NCI-H524 treated with DMSO at 0.1 percent for 48 hours (cell line): Measurements from ENCODE around the gene RTF1.

Experiments
- DNase-seq: peaks from one replicate; lab custom pipeline; 2025; lab: John Stamatoyannopoulos, UW

RTF1 gene

DNA sequence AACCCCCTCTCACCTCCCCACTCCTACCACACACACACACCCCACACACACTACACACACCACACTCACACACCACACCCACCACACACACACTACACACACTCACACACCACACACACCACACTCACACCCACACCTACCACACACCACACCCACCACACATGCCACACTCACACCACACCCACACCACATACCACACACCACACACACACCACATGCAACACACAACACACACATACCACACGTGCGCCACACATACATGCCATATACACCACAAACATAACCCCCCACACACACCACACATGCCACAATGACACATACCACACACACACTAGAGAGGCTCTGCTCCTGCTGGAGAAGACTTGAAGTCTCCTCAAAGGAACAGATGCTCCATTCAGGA, 70.9 kb downstream of the RTF1 start:
- no peak for DNase-seq

DNA sequence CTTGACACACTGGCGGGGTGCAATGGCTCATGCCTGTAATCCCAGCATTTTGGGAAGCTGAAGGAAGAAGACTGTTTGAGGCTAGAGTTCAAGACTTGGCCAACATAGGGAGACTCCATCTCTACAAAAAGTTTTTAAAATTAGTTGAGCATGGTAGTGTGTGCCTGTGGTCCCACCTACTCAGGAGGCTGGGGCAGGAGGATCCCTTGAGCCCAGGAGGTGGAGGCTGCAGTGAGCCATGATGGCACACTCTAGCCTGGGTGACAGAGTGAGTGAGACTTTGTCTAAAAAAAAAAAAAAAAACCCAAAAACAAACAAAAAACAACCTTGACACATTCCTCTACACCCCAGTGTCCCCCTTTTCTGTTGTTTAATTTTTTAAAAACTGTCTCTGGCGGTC, 72.7 kb downstream of the RTF1 start:
- no peak for DNase-seq

DNA sequence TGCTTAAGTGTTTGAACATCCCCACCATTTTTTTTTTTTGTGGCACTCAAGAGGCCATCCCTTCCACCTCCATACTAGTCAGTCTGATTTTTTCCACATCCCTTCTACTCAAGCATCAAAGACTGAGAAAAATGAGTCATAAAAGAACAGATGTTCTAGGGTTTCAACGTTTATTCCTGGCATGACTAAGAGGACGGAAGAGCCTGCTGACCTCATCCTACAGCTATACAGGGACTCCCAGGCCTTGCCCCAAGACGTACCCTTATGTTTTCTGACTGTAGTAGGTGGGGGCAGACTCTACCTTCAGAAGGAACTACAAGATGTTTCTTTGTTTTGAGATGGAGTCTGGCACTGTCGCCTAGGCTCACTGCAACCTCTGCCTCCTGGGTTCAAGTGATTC, 73.5 kb downstream of the RTF1 start:
- DNase-seq, result peak; percentile 13

DNA sequence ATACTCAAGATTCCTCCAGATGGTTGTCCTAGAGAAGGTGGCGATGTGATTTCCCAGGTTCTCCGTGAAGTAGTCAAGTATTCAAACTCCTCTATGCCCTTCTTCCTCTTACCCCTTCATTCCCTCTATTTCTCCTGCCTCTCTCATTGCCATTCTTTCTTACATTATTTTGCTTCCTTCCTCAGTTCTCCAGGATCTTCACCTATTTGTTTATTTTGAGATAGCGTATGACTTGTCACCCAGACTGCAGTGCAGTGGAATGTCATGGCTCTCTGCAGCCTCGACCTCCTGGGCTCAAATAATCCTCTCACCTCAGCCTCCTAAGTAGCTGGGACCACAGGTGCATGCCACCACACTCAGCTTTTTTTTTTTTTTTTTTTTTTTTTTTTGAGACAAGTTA, 75.0 kb downstream of the RTF1 start:
- no peak for DNase-seq

DNA sequence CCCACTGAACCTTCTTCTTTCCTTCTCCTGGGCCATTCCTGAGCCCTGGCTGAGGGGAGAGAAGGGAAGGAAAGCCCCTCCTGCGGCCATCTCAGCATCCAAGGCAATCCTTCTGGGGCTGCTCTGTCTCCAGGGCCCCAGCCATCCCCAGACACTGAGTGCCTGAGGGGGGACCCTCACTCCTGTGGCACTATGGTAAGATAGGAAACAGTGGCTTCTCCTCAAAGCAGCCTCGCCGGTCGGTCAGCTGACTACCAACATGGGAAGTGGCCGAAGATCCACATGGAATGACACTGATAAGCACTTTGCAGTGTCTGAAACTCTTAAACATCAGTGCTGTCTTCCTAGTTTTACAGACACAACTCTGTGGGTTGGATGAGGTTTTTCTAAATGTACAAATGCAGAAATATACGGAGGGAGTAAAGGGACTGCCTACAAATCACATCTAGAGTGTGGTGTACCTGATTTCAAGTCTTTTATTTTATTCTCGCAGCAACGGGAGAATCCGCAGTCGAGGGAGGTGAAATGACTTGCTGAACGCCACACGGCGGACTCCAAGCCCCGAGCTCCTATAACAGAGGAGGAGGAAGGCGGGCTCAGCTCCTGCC, 75.8 kb downstream of the RTF1 start:
- DNase-seq, result peak; percentile 12

DNA sequence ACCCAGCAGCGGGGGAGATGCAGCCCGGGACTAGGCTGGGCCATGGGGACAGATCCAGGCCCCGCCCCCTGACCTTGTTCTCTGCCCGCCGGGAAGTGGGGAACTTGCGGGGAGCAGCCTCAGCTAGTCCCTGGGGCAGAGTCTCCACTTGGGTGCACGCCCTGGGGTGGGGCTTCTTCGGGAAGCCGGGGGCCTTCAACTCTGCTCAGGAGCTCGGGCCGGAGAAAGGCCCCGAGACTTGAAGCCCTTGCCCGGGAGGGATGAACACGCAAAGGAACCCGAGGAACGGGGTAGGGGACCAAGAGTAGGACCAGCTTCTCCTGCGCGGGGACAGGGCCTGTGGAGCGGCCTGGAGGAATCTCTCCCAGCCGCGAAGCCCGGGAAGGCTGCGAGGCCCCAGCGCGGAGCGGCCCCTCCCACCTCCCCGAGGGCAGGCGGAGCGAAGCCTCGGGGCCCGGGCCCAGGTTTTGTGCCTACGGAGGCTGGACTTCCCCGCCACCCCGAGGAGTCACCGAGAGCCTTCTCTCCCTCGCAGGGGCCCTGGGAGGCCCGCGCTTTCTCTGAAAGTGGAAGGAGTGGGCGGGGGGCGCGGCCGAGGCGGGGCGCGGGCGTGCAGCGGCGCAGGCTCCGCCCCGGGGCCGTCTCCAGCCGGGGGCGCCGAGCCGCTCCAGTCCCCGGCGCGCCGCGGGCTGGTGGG, 76.5 kb downstream of the RTF1 start, which contains the start of gene ITPKA:
ITPKA (plus strand) TSS at position 670 of the 697 bp plus-strand sequence. CDS start 54 bp downstream, outside the sequence.
- DNase-seq, result peak; percentile 5

DNA sequence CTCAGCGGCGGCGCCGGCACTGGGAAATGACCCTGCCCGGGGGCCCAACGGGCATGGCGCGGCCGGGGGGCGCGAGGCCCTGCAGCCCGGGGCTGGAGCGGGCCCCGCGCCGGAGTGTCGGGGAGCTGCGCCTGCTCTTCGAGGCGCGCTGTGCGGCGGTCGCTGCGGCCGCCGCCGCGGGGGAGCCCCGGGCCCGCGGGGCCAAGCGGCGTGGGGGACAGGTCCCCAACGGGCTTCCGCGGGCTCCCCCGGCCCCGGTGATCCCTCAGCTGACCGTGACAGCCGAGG, 77.0 kb downstream of the RTF1 start:
- DNase-seq, result no peak

DNA sequence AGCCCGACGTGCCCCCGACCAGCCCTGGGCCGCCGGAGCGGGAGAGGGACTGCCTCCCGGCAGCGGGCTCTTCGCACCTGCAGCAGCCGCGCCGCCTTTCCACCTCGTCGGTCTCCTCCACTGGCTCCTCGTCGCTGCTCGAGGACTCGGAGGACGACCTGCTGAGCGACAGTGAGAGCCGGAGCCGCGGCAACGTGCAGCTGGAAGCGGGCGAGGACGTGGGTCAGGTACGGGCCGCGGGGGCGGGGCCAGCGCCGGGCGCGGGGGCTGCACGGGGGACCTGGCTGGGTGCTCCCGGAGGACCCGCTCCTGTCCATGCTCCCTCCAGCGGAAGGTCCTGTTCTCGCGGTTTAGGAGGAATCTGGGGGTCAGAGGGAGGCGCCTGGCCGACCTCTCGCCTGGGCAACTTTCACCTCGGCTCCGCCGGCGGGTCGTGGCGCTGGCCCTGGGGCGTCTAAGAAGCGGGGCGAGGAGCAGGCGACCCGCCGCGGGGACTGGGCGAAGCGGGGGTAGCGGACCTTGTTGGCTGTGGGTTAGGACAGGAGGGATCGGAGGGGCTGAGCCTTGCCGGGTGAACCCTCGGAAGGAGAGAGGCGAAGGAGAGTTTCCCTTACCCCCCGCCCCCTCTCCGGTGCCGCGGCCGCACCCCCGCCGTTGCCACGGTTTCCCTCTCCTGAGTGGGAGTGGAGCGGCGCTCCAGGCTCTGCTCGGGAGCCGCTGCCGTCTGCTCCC, 77.5 kb downstream of the RTF1 start:
- DNase-seq, result no peak

DNA sequence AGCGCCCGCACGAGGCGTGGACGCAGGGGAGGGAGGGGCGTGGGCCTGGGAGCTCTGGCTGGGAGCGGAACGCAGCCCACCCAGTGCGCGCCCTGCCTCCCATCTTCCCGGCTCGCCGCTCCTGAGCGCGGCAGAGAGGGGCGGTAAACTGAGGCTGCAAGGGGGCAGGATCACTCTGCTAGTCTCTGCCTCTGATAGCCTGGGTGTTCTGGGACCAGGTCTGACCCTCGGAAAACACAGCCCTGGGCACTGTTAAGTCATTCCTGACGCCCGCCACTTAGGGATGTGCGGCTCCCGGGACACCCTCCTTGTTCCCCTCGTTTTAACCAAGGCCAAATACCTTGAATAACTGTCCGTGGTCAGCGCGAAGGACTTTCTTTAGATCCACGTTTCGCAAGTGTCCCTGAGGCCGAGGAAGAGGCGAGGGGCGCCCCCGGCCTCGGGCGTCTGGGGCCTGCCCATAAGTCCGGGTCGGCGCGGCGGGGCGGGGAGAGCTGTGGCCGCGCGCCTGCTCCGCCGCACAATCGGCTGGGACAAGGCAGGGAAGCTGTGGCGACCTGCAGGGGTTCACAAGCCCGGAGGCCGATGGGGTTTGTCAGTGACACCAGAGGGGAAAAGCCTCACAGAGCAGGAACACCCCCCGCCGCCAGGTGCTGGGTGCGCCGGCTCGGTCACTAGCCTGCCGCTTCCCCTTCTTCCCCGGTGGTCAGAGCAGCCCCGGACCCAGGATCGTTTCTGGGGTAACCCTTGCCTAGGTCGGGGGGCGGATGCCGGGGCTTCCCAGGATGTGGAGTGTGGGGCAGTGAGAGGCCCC, 78.2 kb downstream of the RTF1 start:
- DNase-seq, result no peak

DNA sequence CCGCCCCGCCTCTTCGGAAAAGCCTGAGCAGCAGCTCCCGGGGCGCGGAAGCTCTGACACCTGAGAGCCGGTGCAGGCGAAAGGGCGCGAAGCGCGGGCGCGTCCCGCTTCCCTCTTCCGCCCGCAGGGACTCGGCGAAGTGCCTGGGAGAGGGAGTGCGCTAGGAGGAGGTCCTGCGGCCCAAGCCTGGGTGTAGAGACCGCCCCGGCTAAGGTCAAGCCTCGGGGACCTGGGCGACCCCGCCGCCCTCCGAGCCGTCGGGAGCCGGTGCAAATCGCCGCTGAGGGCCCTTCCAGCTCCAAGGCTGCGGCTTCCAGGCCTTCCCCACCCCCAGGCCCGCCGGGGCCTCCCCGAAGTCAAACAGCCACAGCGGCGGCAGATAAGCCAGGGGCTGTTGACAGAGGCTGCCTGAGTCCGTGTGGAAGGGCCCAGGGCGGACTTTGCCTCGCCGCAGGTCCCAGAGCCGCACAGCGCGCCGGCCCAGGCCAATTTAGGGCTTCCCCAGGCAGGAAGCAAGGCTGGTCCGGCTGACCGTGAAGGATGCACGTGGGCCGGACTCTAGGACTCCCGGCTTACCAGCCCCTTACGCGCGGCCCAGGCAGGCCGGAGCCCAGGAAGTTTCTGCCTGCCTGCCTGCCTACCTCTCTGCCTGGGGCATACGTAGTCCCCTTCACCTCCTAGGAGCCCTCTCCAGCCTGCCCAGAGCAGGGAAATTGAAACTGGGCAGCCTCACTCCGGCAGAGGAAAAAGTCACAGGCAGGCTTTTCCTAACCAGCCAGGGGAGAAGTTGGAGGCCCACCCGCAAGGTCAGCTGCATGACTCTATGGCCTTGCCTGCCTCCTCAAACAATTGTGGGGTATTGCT, 79.1 kb downstream of the RTF1 start:
- no peak for DNase-seq

DNA sequence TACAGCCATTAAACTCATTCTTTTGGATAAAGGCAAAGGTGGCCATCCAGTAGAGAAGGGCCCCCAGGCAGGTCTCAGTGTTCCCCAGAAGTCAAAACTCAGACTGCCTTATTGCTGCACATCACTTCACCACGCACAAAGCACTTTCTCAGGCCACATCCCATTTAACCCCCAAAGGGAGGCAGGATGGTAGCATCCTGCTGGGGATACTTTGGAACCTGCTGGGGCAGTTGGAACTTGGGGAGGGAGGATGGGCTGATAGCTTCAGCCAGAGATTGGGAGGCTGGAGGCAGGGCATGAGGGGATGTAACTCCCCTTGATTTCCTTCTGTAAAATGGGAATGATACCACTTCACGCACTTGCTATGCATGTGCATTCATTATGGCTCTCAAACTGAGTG, 81.8 kb downstream of the RTF1 start:
- DNase-seq, result no peak

DNA sequence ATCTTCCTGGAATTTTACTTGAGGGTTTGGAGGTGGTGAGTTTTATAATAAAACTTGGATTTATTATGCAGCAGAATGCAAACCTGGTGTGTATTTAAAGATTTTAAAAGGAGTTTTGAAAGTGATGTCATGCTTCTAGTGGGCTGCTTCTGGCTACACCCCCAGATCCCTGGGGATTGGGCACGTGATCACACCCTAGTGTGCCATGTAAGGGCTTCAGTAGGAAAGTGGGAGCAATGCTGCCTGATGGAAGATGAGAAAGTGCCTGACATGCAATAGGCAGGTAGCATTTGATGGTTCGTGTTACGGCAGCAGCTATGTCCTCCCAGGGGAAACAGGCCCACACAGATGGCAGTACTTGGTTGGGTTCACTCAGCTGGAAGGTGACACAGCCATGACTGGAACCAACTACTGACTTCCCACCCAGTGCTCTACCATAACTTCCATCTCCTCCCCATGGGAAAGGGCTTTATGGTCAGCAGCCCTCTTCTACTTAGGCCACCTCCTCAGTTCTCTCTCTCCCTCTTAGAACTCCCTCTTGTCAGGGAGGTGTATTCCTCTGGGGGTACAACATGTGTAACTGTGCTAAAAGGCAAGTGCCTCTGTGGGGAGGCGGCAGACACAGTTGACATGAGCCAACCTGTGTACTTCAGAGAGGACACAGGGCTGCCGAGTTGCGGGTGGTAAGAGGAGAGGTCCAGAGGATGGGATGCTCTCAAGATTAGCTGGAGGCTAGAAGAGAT, 82.4 kb downstream of the RTF1 start:
- no peak for DNase-seq

DNA sequence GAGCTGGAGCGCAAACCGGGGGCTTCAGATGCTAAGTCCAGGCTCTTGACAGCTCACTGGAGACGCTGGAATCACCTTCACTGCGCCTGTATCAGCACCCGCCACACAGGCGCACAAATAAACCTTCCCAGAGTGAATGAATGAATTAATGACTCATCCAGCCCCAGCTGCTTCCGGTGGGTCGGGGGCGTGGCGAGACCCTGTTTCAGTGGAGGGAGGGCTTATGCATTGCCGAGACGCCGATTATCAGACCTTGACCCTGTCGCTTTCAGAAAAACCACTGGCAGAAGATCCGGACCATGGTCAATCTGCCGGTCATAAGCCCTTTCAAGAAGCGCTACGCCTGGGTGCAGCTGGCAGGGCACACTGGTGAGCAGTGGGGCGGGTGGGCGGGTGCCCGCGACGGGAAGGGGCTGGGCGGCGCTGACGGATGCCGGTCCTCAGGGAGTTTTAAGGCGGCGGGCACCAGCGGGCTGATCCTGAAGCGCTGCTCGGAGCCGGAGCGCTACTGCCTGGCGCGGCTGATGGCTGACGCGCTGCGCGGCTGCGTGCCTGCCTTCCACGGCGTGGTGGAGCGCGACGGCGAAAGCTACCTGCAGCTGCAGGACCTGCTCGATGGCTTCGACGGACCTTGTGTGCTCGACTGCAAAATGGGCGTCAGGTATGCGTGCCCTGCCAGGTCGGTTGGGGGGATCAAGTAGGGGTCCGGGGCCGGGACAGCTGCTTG, 84.5 kb downstream of the RTF1 start:
- peak; percentile 5 for DNase-seq

DNA sequence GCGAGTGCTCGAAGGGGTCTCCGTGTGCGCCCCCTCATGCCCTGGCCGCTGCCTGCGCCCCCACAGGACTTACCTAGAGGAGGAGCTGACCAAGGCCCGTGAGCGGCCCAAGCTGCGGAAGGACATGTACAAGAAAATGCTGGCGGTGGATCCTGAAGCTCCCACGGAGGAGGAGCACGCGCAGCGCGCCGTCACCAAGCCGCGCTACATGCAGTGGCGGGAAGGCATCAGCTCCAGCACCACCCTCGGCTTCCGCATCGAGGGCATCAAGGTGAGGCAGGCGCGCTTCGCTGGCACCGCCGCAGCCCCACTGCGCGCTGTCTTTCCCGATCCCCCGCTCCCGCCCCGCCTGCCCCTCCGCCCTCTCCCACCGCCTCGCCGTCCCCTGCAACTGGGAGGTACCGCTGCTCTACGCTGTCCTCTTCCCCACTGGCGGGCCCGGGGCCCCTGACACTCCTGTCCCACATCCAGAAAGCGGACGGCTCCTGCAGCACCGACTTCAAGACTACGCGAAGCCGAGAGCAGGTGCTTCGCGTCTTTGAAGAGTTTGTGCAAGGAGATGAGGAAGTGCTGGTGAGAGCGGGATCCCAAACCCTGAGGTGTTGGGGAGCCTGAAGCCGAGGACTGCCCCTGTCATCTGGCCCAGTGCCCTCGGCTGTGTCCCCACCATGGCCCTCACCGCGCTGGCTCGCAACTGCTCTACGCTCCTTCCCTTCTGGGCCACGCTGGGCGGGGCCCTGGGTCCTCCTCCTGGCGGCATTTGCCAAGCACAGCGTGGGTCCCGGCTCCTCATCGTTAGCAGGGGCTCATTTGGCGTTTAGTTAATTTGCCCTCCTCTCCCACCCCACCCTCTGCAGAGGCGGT, 85.3 kb downstream of the RTF1 start:
- no peak for DNase-seq

DNA sequence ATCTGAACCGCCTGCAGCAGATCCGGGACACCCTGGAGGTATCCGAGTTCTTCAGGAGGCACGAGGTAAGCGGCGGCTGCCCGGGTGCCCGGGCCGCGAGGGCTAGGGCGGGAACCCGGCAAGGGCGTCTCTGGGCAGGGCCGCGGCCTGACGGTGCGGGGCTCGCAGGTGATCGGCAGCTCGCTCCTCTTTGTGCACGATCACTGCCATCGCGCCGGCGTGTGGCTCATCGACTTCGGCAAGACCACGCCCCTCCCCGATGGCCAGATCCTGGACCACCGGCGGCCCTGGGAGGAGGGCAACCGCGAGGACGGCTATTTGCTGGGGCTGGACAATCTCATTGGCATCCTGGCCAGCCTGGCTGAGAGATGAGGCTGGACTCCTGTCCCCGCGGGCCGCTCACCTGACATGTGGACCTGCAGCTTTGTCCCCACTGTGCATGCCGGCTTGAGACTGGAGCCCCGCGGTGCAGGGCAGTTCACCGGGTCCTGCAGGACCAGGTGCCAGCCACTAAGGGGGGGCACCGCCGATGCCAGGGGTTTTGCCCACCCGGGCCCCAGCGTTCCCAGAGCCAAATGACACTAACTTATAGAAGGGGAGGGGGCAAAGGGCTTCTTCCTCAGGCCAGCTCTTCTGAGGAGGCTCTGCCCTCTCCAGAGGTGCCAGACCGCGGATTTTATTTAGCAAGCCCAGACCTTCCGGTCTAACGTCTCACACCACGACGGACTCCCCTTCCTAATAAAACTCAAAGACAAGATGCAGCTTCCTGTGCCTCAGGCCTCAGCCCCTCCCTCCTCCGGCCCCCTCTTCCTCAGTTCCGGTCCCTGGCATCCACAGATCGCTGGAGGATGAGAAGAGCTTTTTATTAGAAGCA, 86.1 kb downstream of the RTF1 start:
- DNase-seq, result no peak

DNA sequence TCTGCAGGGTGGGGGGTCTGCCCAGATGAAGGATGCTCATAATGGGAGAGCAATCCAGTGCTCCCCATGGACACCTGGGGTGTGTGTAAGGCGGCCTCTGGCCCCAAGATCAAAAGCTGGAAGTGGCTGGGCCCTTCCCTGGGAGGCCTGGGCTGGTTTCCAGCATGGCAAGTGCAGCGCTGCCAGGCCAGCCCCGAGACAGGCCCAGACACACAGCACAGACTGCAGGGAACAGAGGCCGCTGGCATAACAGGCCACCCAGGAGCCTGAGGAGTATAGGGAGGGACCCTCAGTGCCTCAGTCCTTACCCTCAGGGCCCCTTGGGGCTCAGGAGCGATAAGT, 86.7 kb downstream of the RTF1 start:
- no peak for DNase-seq

DNA sequence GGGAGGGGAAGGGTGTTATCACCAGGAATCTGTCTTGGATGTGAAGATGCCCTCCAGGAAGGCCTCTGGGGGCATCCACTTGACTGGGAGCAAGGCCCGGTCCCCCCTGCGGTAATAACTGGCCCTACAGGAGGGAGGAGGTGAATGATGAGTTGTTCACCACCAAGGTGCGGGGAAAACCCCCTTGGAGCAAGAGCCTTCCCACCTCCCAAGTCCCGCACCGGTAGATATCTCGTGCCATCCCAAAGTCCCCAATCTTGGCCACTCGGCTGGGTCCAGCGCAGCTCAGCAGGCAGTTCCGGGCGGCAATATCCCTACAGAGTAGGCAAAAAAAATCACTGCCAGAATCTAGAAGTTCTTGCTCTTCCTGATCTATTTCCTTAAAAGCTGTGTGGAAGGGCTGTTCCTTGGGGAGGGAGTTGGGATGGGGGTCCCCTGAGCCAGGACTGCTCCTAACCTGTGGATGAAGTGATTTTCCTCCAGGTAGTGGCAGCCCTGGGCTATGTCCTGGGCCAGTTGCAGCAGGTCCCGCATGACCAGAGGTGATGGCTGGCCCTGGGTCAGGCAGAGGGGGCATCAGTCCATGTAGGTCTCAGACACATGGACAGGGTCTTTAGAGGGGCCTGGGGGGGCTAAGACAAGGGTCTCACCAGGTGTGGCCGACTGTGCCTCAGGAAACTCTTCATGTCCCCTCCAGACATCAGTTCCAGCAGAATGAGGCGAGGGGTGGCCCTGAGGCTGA, 88.0 kb downstream of the RTF1 start:
- DNase-seq, result no peak

DNA sequence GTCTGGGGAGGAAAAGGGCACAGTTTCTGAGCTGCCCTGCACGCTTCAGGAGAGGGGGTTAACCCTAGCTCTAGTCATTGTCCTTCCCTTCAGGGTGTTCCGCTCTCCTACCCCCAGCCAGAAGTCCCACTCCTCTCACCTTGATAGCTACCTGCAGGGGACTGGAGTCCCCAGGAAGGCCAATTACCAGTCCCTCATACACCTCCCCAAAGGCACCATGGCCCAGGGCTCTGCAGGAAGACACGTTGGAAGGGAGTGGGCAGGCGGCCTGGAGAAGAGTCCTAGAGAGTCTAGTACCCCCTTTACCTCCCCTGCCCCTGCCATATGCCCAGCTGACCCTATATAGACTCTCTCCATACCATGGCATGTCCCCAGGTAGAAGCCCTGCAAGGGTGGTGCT, 88.9 kb downstream of the RTF1 start:
- DNase-seq, result no peak
